Activated T-cell treated with anti-CD3 and anti-CD28 coated beads, Interleukin-2, amount 50 U/mL, for 4 hours (primary cell): ENCODE measurements around the gene SLC17A5. TPM values are rescaled to one million over a fixed set of nuclear protein-coding genes. Genes with fewer than 3 reads are reported as not detected.
"Not testable (repeated sequence)": the region's sequence is repeated elsewhere in the genome, so short reads cannot be mapped to it uniquely, and the experiment has no call there.

Experiments used
- ATAC-seq, 2 donors: fragments of 200-7000 bp; cut with Tn5 transposase; one replicate each; pipeline ENCODE4 v1.10.0; 2021
- DNase-seq: peaks from one replicate; pipeline ENCODE4 v3.0.0-alpha.2; 2020
- H3K27me3 Mint-ChIP-seq: one replicate; pipeline ENCODE4 v1.8.0; 2021; ENCODE audit warnings: low read depth, mixed read lengths
- H3K36me3 Mint-ChIP-seq: one replicate; pipeline ENCODE4 v1.8.0; 2022; ENCODE audit warnings: mixed read lengths; ENCODE audit not compliant: insufficient read depth
- H3K4me1 Mint-ChIP-seq: one replicate; pipeline ENCODE4 v1.8.0; 2021; ENCODE audit warnings: low read depth, mixed read lengths
- H3K4me3 Mint-ChIP-seq: one replicate; pipeline ENCODE4 v1.8.0; 2021; ENCODE audit warnings: mild to moderate bottlenecking, moderate library complexity, mixed read lengths
- H3K9me3 Mint-ChIP-seq: one replicate; pipeline ENCODE4 v1.8.0; 2021; ENCODE audit warnings: mixed read lengths
- total RNA-seq, 3 donors: library from RNA; stranded (reverse); gene quantifications; one replicate each; pipeline ENCODE4 v1.2.1, GENCODE V29; 2021

Gene SLC17A5
- total RNA-seq, 3 donors from 2014 or later = 2.8 to 3.5 (median 3.1) TPM

GRCh38 chr6:73649783-73650182 lies 4.0 kb downstream of the SLC17A5 start:
- no peak overlapping the region for H3K4me3 Mint-ChIP-seq
- peaks cover 6% of the 10 kb centered on the region for H3K36me3 Mint-ChIP-seq
- ATAC-seq = no peak

DNA sequence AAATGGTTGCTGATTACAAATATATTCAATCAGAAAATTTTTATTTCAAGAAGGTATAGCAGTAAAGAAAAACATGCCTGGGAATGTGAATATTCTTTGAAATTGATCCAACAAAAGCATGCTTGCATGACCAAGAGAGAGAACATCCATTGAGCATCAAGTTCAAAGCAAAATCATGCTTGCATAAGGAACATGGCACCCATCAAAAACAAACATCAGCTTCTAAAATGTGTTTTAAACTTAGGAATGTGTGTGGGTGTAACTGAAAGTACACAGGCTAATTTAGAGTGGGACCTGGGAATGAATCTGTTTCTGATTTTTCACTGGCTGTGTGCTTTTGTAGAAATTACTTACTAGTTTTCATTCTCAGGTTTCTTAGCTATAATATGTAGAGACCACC lies 5.6 kb downstream of the SLC17A5 start:
- DNase-seq (no peak), ATAC-seq (no peak)
- H3K27me3 Mint-ChIP-seq = no peaks in the 10 kb centered on the region
- peaks cover 6% of the 10 kb centered on the region for H3K36me3 Mint-ChIP-seq
- peaks cover 20% of the 10 kb centered on the region for H3K4me1 Mint-ChIP-seq
- no peak overlapping the region for H3K4me3 Mint-ChIP-seq
- H3K9me3 Mint-ChIP-seq = no peaks in the 10 kb centered on the region

More at GRCh38 chr6:73649783-73650182, 4.0 kb downstream of the SLC17A5 start:
- no peak for DNase-seq
- Mint-ChIP-seq H3K27me3 (no peaks in the 10 kb centered on the region), H3K4me1 (peaks cover 27% of the 10 kb centered on the region), H3K9me3 (no peaks in the 10 kb centered on the region)

- Mint-ChIP-seq H3K27me3 (no peaks in the 10 kb centered on the region), H3K36me3 (peaks cover 7% of the 10 kb centered on the region), H3K9me3 (no peaks in the 10 kb centered on the region), H3K4me1 (peaks cover 11% of the 10 kb centered on the region), H3K4me3 (peak overlapping the region; percentile 84)
- no peak for DNase-seq
- ATAC-seq = peak; percentile 28 to 40
These were observed 8.7 kb downstream of the SLC17A5 start for GRCh38 chr6:73644941-73645591.

GRCh38 chr6:73644030-73644429 lies 9.8 kb downstream of the SLC17A5 start:
- ATAC-seq (no peak), DNase-seq (no peak)
- H3K4me1 Mint-ChIP-seq = peaks cover 11% of the 10 kb centered on the region
- H3K36me3 Mint-ChIP-seq = peaks cover 8% of the 10 kb centered on the region
- no peaks in the 10 kb centered on the region for H3K9me3 Mint-ChIP-seq
- H3K27me3 Mint-ChIP-seq = no peaks in the 10 kb centered on the region
- no peak overlapping the region for H3K4me3 Mint-ChIP-seq

DNA sequence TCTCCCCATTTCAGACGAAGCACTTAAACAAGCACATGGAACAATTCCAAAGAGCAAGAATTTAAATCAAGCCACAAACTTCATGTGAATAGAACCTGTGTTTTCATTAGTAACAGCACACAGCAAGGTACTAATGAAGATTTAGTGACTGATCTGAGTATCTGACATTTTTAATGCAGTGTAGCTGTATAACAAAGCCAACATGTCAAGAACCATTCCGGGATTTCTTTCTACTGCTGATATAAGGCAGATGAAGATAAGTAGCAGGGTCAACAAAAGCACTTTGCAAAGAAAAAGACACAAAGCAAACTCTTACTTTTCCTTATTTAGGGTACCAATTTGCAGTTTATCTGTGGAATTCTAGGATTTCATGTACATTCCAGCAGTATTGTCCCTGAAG lies 11.3 kb downstream of the SLC17A5 start:
- Mint-ChIP-seq H3K4me3 (no peak overlapping the region), H3K27me3 (no peaks in the 10 kb centered on the region)
- DNase-seq = no peak

GRCh38 chr6:73640179-73640750 lies 13.5 kb downstream of the SLC17A5 start:
- DNase-seq = no peak
- Mint-ChIP-seq H3K4me3 (no peak overlapping the region), H3K36me3 (peaks cover 11% of the 10 kb centered on the region), H3K4me1 (peaks cover 5% of the 10 kb centered on the region), H3K9me3 (no peaks in the 10 kb centered on the region), H3K27me3 (no peaks in the 10 kb centered on the region)
- no peak for ATAC-seq

More for the DNA sequence above, 11.3 kb downstream of the SLC17A5 start:
- Mint-ChIP-seq H3K4me1 (peaks cover 11% of the 10 kb centered on the region), H3K36me3 (peaks cover 11% of the 10 kb centered on the region), H3K9me3 (no peaks in the 10 kb centered on the region)
- ATAC-seq = no peak

GRCh38 chr6:73639040-73639439 lies 14.8 kb downstream of the SLC17A5 start:
- Mint-ChIP-seq H3K27me3 (no peaks in the 10 kb centered on the region), H3K4me1 (no peaks in the 10 kb centered on the region), H3K36me3 (peaks cover 11% of the 10 kb centered on the region), H3K4me3 (no peak overlapping the region), H3K9me3 (no peaks in the 10 kb centered on the region)
- no peak for ATAC-seq
- DNase-seq = no peak

DNA sequence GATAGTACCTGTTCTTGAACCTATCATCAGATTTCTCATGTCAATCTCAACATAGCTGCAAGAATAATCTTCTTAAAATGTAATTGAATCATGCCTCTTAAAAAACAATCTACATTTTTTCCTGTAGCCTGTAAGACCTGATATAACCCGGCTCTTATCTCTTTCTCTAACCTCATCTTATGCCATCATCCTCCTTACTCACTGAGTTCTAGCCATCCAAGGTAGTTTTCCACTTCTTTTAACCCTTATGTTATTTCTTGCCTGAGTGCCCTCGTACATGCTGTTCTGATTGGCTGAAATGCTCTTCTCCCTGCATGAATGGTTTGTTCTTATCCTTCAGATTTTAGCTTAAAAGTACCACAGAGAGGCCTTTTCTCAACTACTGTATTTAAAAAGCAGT lies 16.4 kb downstream of the SLC17A5 start:
- Mint-ChIP-seq H3K9me3 (no peaks in the 10 kb centered on the region), H3K27me3 (no peaks in the 10 kb centered on the region), H3K4me1 (no peaks in the 10 kb centered on the region), H3K4me3 (no peak overlapping the region), H3K36me3 (peaks cover 12% of the 10 kb centered on the region)
- ATAC-seq (no peak), DNase-seq (no peak)

DNA sequence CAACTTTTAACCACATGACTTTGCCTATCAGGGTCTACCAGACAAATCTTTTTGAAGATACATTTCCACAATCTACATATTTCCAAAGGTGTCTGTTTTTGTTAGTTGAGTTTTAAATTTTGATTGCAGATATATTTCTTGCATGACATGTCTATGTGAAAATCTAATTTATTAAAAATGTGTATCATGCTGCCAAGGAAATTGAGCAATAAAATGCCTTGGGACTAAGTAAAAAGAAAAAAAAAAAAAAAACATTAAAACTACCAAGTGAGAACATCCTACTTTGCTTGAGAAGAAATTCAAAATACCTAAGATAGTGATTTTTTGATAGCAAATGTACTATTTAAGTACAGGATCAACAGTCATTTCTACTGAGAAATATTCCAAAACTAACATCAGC lies 17.7 kb downstream of the SLC17A5 start:
- Mint-ChIP-seq H3K36me3 (peaks cover 20% of the 10 kb centered on the region), H3K9me3 (no peaks in the 10 kb centered on the region), H3K4me3 (no peak overlapping the region), H3K27me3 (no peaks in the 10 kb centered on the region), H3K4me1 (no peaks in the 10 kb centered on the region)
- DNase-seq (no peak), ATAC-seq (no peak)

GRCh38 chr6:73632346-73632745 lies 21.4 kb downstream of the SLC17A5 start:
- DNase-seq (no peak), ATAC-seq (no peak)
- no peaks in the 10 kb centered on the region for H3K9me3 Mint-ChIP-seq
- H3K4me1 Mint-ChIP-seq = no peaks in the 10 kb centered on the region
- H3K36me3 Mint-ChIP-seq = peaks cover 20% of the 10 kb centered on the region
- no peaks in the 10 kb centered on the region for H3K27me3 Mint-ChIP-seq
- H3K4me3 Mint-ChIP-seq = no peak overlapping the region

GRCh38 chr6:73631849-73632248 lies 21.9 kb downstream of the SLC17A5 start:
- Mint-ChIP-seq H3K27me3 (no peaks in the 10 kb centered on the region), H3K9me3 (no peaks in the 10 kb centered on the region), H3K4me1 (no peaks in the 10 kb centered on the region), H3K36me3 (peaks cover 20% of the 10 kb centered on the region), H3K4me3 (no peak overlapping the region)
- ATAC-seq (no peak), DNase-seq (no peak)

GRCh38 chr6:73630401-73630800 lies 23.4 kb downstream of the SLC17A5 start:
- no peak for ATAC-seq

GRCh38 chr6:73624896-73625295 lies 28.9 kb downstream of the SLC17A5 start:
- no peak for DNase-seq
- Mint-ChIP-seq H3K9me3 (no peaks in the 10 kb centered on the region), H3K27me3 (no peaks in the 10 kb centered on the region), H3K4me1 (no peaks in the 10 kb centered on the region), H3K36me3 (peaks cover 11% of the 10 kb centered on the region), H3K4me3 (no peak overlapping the region)
- no peak for ATAC-seq

More at GRCh38 chr6:73630401-73630800, 23.4 kb downstream of the SLC17A5 start:
- Mint-ChIP-seq H3K9me3 (no peaks in the 10 kb centered on the region), H3K4me3 (no peak overlapping the region), H3K27me3 (no peaks in the 10 kb centered on the region), H3K36me3 (peaks cover 23% of the 10 kb centered on the region), H3K4me1 (no peaks in the 10 kb centered on the region)
- no peak for DNase-seq

DNA sequence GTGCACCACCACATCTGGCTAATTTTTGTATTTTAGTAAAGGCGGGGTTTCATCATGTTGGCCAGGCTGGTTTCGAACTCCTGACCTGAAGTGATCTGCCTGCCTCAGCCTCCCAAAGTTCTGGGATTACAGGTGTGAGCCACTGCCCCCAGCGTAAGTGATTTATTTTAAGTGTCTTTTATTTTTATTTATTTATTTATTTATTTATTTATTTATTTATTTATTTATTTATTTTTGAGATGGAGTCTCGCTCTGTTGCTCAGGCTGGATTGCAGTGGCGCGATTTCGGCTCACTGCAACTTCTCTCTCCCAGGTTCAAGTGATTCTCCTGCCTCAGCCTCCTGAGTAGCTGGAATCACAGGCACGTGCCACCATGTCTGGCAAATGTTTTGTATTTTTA lies 30.3 kb downstream of the SLC17A5 start:
- H3K4me1 Mint-ChIP-seq, H3K4me3 Mint-ChIP-seq, H3K9me3 Mint-ChIP-seq, ATAC-seq, H3K36me3 Mint-ChIP-seq, H3K27me3 Mint-ChIP-seq, DNase-seq: not testable (repeated sequence)

GRCh38 chr6:73618082-73618481 lies 35.7 kb downstream of the SLC17A5 start:
- H3K36me3 Mint-ChIP-seq = peaks cover 16% of the 10 kb centered on the region
- DNase-seq, ATAC-seq, H3K4me3 Mint-ChIP-seq, H3K9me3 Mint-ChIP-seq, H3K27me3 Mint-ChIP-seq, H3K4me1 Mint-ChIP-seq: not testable (repeated sequence)
